Skeletal muscle tissue (tissue), 4 donors: Measurements from ENCODE around the gene ZBTB7C. TPM values are rescaled to one million over a fixed set of nuclear protein-coding genes. Genes with fewer than 3 reads are reported as not detected.

Experiments
- H3K27ac ChIP-seq: one replicate; pipeline ENCODE4 v1.7.0; 2013; ENCODE audit warnings: mild to moderate bottlenecking, low read depth, low read length, inconsistent platforms
- H3K27me3 ChIP-seq, 3 donors: one replicate each; pipeline ENCODE4 v1.7.0; 2013; ENCODE audit warnings: low read length in 3 of 3; ENCODE audit not compliant: control insufficient read depth in 3 of 3, insufficient read depth in 3 of 3
- H3K36me3 ChIP-seq, 3 donors: one replicate each; pipeline ENCODE4 v1.7.0; 2013; ENCODE audit warnings: low read length in 3 of 3; ENCODE audit not compliant: control insufficient read depth in 3 of 3, insufficient read depth in 3 of 3
- H3K4me1 ChIP-seq, 3 donors: one replicate each; pipeline ENCODE4 v1.7.0; 2013; ENCODE audit warnings: low read length in 3 of 3, mild to moderate bottlenecking in 3 of 3; ENCODE audit not compliant: control insufficient read depth in 3 of 3, insufficient read depth in 3 of 3
- H3K4me3 ChIP-seq, 3 donors: one replicate each; pipeline ENCODE4 v1.7.0; 2013; ENCODE audit warnings: low read length in 3 of 3
- H3K9ac ChIP-seq, 3 donors: one replicate each; pipeline ENCODE4 v1.7.0; 2013; ENCODE audit warnings: low read length in 3 of 3, mild to moderate bottlenecking in 3 of 3, moderate library complexity in 2 of 3, low read depth in 1 of 3
- H3K9me3 ChIP-seq, 3 donors: one replicate each; pipeline ENCODE4 v1.7.0; 2013; ENCODE audit warnings: low read length in 3 of 3; ENCODE audit not compliant: control insufficient read depth in 3 of 3
- total RNA-seq: library from RNA; depleted of rRNA; stranded (reverse); fragments of >200 nt; gene quantifications from one replicate; pipeline ENCODE4 v1.2.3, GENCODE V29; 2014
- donor health status: Osteomylitis.

ZBTB7C gene
- total RNA-seq, 1 donor from 2014 or later = 2.6 TPM

DNA sequence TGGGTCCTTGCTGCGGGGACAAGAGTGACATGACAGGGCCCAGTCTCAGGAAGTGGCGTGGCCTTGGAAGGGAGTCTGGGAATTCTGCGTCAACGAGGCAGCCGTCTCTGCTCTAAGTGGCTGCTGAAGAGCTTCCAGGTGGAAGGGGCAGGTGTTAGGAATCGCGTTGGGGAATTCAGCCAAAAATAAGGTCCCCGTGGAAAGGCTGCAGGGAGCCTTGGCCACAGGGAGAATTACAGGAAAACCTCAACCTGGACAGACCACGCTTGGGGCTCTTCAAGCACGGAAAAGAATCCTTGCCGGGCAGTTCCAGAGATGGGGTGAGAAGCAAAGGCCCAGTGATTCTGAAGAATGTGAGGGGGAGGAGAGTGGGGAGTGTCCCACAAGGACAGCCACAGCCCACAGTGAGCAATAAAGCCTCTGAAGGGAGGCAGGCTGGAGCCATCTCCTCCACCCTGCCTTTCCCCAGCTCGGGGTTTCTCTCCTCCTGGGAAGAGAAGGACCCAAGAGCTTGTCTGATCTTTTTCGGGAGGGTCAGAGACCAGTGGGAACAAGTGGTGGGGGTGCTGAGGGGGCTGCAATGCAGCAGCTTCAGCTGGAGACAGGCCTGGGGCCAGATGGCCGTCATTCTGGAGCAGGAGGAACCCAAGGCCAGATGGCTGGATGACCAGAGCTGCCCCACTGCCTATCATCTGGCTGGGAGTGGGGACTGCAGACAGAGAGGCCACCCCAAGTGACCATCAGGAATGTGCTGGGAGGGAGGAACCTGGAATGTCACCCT is 372.4 kb downstream of the ZBTB7C start:
- H3K36me3 ChIP-seq = no peaks in the 10 kb centered on the region
- no peaks in the 10 kb centered on the region for H3K27me3 ChIP-seq
- H3K9me3 ChIP-seq = no peaks in the 10 kb centered on the region
- no peak overlapping the region for H3K27ac ChIP-seq
- H3K9ac ChIP-seq = no peak overlapping the region
- peaks cover 0 to 13% (median 0%) of the 10 kb centered on the region in 3 donors for H3K4me1 ChIP-seq
- no peak overlapping the region for H3K4me3 ChIP-seq

GRCh38 chr18:48036226-48036625 is 373.0 kb downstream of the ZBTB7C start:
- Histone ChIP-seq H3K36me3 (no peaks in the 10 kb centered on the region), H3K4me3 (no peak overlapping the region), H3K27me3 (no peaks in the 10 kb centered on the region), H3K4me1 (peaks cover 0 to 13% (median 0%) of the 10 kb centered on the region in 3 donors), H3K9ac (no peak overlapping the region), H3K27ac (no peak overlapping the region), H3K9me3 (no peaks in the 10 kb centered on the region)

DNA sequence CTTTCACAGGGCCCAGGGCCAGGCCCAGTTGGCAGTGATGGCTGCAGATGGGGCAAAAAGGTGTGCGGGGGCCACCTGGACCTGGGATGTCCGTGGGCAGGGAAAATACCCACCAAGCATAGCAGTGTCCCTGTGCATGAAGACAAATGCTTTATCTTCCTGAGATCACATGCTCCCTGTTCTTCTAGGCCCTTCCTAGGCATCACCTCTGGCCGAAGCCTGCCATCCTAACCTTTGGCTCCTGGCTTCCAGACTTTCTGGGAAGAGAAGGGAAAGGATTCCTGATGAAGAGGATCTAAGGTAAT is 373.7 kb downstream of the ZBTB7C start:
- Histone ChIP-seq H3K4me1 (peaks cover 0 to 13% (median 0%) of the 10 kb centered on the region in 3 donors), H3K4me3 (no peak overlapping the region), H3K9me3 (no peaks in the 10 kb centered on the region), H3K27ac (no peak overlapping the region), H3K36me3 (no peaks in the 10 kb centered on the region), H3K27me3 (no peaks in the 10 kb centered on the region), H3K9ac (no peak overlapping the region)

GRCh38 chr18:48034651-48035555 is 374.3 kb downstream of the ZBTB7C start:
- H3K36me3 ChIP-seq = no peaks in the 10 kb centered on the region
- peak overlapping the region in 1 of 3 donors; percentile 10 for H3K9ac ChIP-seq
- H3K4me1 ChIP-seq = peaks cover 0 to 13% (median 0%) of the 10 kb centered on the region in 3 donors
- H3K9me3 ChIP-seq = no peaks in the 10 kb centered on the region
- no peak overlapping the region for H3K4me3 ChIP-seq
- H3K27ac ChIP-seq = no peak overlapping the region
- no peaks in the 10 kb centered on the region for H3K27me3 ChIP-seq

GRCh38 chr18:48033790-48034650 is 375.2 kb downstream of the ZBTB7C start:
- Histone ChIP-seq H3K4me1 (peaks cover 0 to 13% (median 0%) of the 10 kb centered on the region in 3 donors), H3K36me3 (no peaks in the 10 kb centered on the region), H3K9ac (no peak overlapping the region), H3K9me3 (no peaks in the 10 kb centered on the region), H3K27ac (no peak overlapping the region), H3K4me3 (no peak overlapping the region), H3K27me3 (no peaks in the 10 kb centered on the region)

DNA sequence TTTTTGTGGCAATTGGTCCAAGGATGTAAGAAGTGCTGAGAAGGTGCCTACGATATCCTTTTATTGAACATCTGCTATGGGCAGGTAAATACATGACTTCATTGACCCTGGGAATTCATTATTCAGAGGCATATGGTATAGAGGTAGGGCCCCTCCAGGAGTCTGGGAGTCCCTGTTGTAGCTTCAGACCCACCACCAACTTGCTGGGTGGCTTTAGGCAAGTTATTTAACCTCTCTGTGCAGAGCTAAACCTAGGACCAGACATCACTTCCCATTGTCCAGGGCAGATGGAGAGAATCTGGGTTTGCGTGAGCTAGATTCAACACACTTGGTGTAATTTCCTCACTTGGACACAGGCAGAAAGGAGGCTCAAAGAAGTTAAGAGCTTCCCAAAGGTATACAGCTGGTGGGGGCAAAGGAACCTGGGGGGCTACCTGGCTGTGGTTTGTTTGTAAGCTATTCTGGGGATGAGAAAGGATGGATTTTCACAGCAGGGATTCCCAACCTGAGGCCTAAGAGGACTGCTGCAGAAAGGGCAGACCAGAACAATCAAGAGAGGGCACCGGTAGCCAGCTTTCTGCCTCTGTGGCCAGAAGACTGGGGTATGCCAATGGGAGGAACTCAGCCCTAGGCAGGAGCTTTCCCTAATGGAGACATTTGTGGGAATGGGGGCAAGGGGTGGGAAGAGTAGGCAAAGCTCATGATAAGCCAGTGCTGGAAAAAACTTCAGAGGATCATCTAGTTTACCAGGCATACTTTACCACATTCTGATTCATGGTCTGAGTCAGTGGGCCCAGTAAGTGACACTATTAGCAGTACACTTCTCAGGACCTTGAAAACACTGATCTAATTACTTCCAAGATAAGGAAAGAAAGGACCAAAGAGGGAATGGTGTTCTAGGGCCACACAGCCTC is 376.1 kb downstream of the ZBTB7C start:
- Histone ChIP-seq H3K9ac (no peak overlapping the region), H3K9me3 (no peaks in the 10 kb centered on the region), H3K4me1 (peaks cover 0 to 11% (median 0%) of the 10 kb centered on the region in 3 donors), H3K27ac (no peak overlapping the region), H3K4me3 (no peak overlapping the region), H3K27me3 (no peaks in the 10 kb centered on the region), H3K36me3 (no peaks in the 10 kb centered on the region)

DNA sequence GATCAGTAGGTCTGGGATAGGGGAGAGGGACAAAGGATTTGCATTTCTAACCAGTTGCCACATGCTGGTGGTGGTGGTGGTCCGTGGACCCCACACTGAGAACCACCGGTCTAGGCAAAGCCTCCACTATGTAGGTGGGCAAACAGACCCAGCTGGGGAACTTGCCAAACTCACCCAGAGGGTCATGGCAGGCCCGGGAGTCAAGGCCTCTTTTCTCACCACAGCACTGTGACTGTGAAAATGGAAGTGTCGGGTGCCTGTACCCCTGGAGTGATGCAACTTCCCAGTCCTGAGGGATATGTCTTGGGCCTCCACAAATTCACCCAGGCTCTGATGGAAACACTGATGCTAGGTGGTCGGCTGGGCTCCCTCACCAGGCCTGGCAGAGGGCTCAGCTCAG is 377.5 kb downstream of the ZBTB7C start:
- Histone ChIP-seq H3K4me1 (peaks cover 3 to 8% (median 7%) of the 10 kb centered on the region in 3 donors), H3K4me3 (no peak overlapping the region), H3K36me3 (no peaks in the 10 kb centered on the region), H3K9ac (no peak overlapping the region), H3K27me3 (no peaks in the 10 kb centered on the region), H3K27ac (no peak overlapping the region), H3K9me3 (no peaks in the 10 kb centered on the region)

DNA sequence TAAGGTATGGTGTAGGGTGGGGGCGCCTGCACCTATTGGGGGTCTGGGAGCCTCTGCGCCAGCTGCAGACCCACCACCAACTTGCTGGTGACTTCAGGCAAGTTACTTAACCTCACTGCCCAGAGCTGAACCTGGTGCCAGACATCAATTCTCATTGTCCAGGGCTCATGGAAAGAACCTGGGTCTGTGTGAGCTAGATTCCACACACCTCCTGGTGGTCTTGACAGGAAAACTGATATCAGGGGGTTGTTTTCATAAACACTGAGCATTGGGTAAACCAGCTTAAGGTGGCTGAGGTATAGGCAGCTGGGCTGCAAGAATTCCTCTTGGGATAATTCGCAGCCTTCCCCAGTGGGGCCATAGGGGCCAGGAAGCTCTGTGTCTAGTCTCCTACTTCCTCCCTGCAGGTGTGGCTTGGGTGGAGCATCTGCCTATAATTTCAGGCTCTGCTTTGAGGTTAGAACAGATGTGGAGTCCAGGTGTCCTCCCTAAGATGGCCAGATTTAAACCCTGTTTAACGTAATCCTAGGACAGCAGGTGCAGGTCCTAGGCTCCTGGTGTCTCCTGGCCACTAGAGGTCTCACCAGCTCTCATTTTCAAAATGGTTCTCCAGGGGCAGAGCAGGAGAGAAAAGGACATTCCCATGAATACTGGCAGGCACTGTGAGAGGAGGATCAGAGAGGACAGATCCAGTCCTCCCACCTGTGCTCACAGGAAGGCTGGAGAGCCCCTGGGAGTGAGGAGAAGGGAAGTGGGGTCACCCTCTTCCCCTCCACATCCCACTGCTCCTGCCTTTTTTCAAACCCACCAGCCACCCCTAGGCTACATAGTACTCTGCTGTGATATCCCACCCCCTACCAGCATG is 378.3 kb downstream of the ZBTB7C start:
- Histone ChIP-seq H3K27me3 (no peaks in the 10 kb centered on the region), H3K9ac (no peak overlapping the region), H3K9me3 (no peaks in the 10 kb centered on the region), H3K36me3 (no peaks in the 10 kb centered on the region), H3K27ac (no peak overlapping the region), H3K4me3 (no peak overlapping the region), H3K4me1 (peaks cover 3 to 11% (median 7%) of the 10 kb centered on the region in 3 donors)
